ACC112 (cell line): ENCODE data around the gene KCNMA1.
A peak's percentile ranks its signal among the peaks of the same experiment; 100 is the strongest.

Experiments used
- H2AFZ ChIP-seq: fragments of 200-600 bp; sonication (generic); one replicate; pipeline ENCODE4 v1.6.0; 2017; ENCODE audit warnings: antibody characterized with exemption, low read length; ENCODE audit not compliant: unreplicated experiment
- H3K27ac ChIP-seq: fragments of 200-600 bp; sonication (generic); 2 replicates; pipeline ENCODE4 v1.5.1; 2014; ENCODE audit warnings: low read depth, mild to moderate bottlenecking, antibody characterized with exemption, low read length, moderate library complexity
- H3K27me3 ChIP-seq: fragments of 200-600 bp; sonication (generic); 2 replicates; pipeline ENCODE4 v1.6.1; 2014; ENCODE audit warnings: mild to moderate bottlenecking, antibody characterized with exemption, low read length, moderate library complexity, mixed read lengths; ENCODE audit not compliant: insufficient read depth
- H3K36me3 ChIP-seq: fragments of 200-600 bp; sonication (generic); 2 replicates; pipeline ENCODE4 v1.6.1; 2016; ENCODE audit warnings: mild to moderate bottlenecking, antibody characterized with exemption, low read length, moderate library complexity, mixed read lengths; ENCODE audit not compliant: insufficient read depth
- H3K4me1 ChIP-seq: fragments of 200-600 bp; sonication (generic); one replicate; pipeline ENCODE4 v1.6.1; 2016; ENCODE audit warnings: low read length, mixed read lengths; ENCODE audit not compliant: insufficient read depth, unreplicated experiment, control insufficient read depth
- H3K4me3 ChIP-seq: fragments of 200-600 bp; sonication (generic); 2 replicates; pipeline ENCODE4 v1.5.1; 2014; ENCODE audit warnings: mild to moderate bottlenecking, low read depth, low read length
- H3K79me2 ChIP-seq: fragments of 200-600 bp; sonication (generic); one replicate; pipeline ENCODE4 v1.6.0; 2016; ENCODE audit warnings: low read length; ENCODE audit not compliant: control insufficient read depth, unreplicated experiment, insufficient read depth

KCNMA1 gene

GRCh38 chr10:77357611-77358310 is 279.8 kb downstream of the KCNMA1 start:
- H3K27ac ChIP-seq: peak overlapping the region; percentile 95
- peak overlapping the region; percentile 20; the same call in 1 of the 2 replicates for H3K4me3 ChIP-seq
- no peaks in the 10 kb centered on the region for H3K36me3 ChIP-seq
- peak overlapping the region; percentile 58 for H2AFZ ChIP-seq
- no peaks in the 10 kb centered on the region for H3K79me2 ChIP-seq
- H3K4me1 ChIP-seq: peaks cover 34% of the 10 kb centered on the region
- no peaks in the 10 kb centered on the region for H3K27me3 ChIP-seq

GRCh38 chr10:77357185-77357584 is 280.4 kb downstream of the KCNMA1 start:
- H3K4me1 ChIP-seq: peaks cover 39% of the 10 kb centered on the region
- H3K27ac ChIP-seq: peak overlapping the region; percentile 95
- peak overlapping the region; percentile 58 for H2AFZ ChIP-seq
- no peaks in the 10 kb centered on the region for H3K79me2 ChIP-seq
- no peaks in the 10 kb centered on the region for H3K36me3 ChIP-seq
- no peaks in the 10 kb centered on the region for H3K27me3 ChIP-seq
- H3K4me3 ChIP-seq: no peak overlapping the region

- Histone ChIP-seq H3K36me3 (no peaks in the 10 kb centered on the region), H3K4me1 (peaks cover 53% of the 10 kb centered on the region), H3K27ac (peak overlapping the region; percentile 95)
These were observed 281.8 kb downstream of the KCNMA1 start for GRCh38 chr10:77355844-77356243.

GRCh38 chr10:77351386-77351785 is 286.2 kb downstream of the KCNMA1 start:
- Histone ChIP-seq H2AFZ (no peak overlapping the region), H3K4me3 (peak overlapping the region; percentile 51), H3K4me1 (peaks cover 52% of the 10 kb centered on the region), H3K27me3 (no peaks in the 10 kb centered on the region), H3K36me3 (no peaks in the 10 kb centered on the region), H3K79me2 (no peaks in the 10 kb centered on the region), H3K27ac (peak overlapping the region; percentile 96)

More at GRCh38 chr10:77355844-77356243, 281.8 kb downstream of the KCNMA1 start:
- H3K27me3 ChIP-seq: no peaks in the 10 kb centered on the region
- H2AFZ ChIP-seq: no peak overlapping the region
- no peaks in the 10 kb centered on the region for H3K79me2 ChIP-seq
- H3K4me3 ChIP-seq: no peak overlapping the region

GRCh38 chr10:77350711-77351119 is 286.9 kb downstream of the KCNMA1 start:
- H3K27me3 ChIP-seq: no peaks in the 10 kb centered on the region
- H3K27ac ChIP-seq: peak overlapping the region; percentile 96
- no peak overlapping the region for H2AFZ ChIP-seq
- peak overlapping the region; percentile 51 for H3K4me3 ChIP-seq
- peaks cover 47% of the 10 kb centered on the region for H3K4me1 ChIP-seq
- no peaks in the 10 kb centered on the region for H3K79me2 ChIP-seq
- no peaks in the 10 kb centered on the region for H3K36me3 ChIP-seq

- peak overlapping the region; percentile 96 for H3K27ac ChIP-seq
- no peak overlapping the region for H2AFZ ChIP-seq
These were observed 287.5 kb downstream of the KCNMA1 start for GRCh38 chr10:77350134-77350533.

GRCh38 chr10:77349226-77349625 is 288.4 kb downstream of the KCNMA1 start:
- Histone ChIP-seq H2AFZ (no peak overlapping the region), H3K27ac (peak overlapping the region; percentile 23; the same call in 1 of the 2 replicates), H3K4me1 (peaks cover 43% of the 10 kb centered on the region)

More at GRCh38 chr10:77350134-77350533, 287.5 kb downstream of the KCNMA1 start:
- Histone ChIP-seq H3K36me3 (no peaks in the 10 kb centered on the region), H3K4me3 (no peak overlapping the region), H3K79me2 (no peaks in the 10 kb centered on the region), H3K4me1 (peaks cover 43% of the 10 kb centered on the region), H3K27me3 (no peaks in the 10 kb centered on the region)

GRCh38 chr10:77348751-77349150 is 288.9 kb downstream of the KCNMA1 start:
- Histone ChIP-seq H3K27ac (no peak overlapping the region), H3K27me3 (no peaks in the 10 kb centered on the region), H3K4me3 (no peak overlapping the region), H2AFZ (no peak overlapping the region), H3K36me3 (no peaks in the 10 kb centered on the region), H3K79me2 (no peaks in the 10 kb centered on the region), H3K4me1 (peaks cover 43% of the 10 kb centered on the region)

More at GRCh38 chr10:77349226-77349625, 288.4 kb downstream of the KCNMA1 start:
- Histone ChIP-seq H3K79me2 (no peaks in the 10 kb centered on the region), H3K4me3 (no peak overlapping the region), H3K27me3 (no peaks in the 10 kb centered on the region), H3K36me3 (no peaks in the 10 kb centered on the region)

GRCh38 chr10:77348082-77348481 is 289.5 kb downstream of the KCNMA1 start:
- no peaks in the 10 kb centered on the region for H3K27me3 ChIP-seq

GRCh38 chr10:77347052-77347451 is 290.6 kb downstream of the KCNMA1 start:
- no peaks in the 10 kb centered on the region for H3K79me2 ChIP-seq
- peaks cover 33% of the 10 kb centered on the region for H3K4me1 ChIP-seq
- no peak overlapping the region for H3K27ac ChIP-seq
- H3K27me3 ChIP-seq: no peaks in the 10 kb centered on the region
- H3K36me3 ChIP-seq: no peaks in the 10 kb centered on the region
- H2AFZ ChIP-seq: no peak overlapping the region
- H3K4me3 ChIP-seq: no peak overlapping the region

More at GRCh38 chr10:77348082-77348481, 289.5 kb downstream of the KCNMA1 start:
- Histone ChIP-seq H3K27ac (no peak overlapping the region), H2AFZ (no peak overlapping the region), H3K36me3 (no peaks in the 10 kb centered on the region), H3K79me2 (no peaks in the 10 kb centered on the region), H3K4me3 (no peak overlapping the region), H3K4me1 (peaks cover 43% of the 10 kb centered on the region)

GRCh38 chr10:77341055-77341454 is 296.6 kb downstream of the KCNMA1 start:
- no peaks in the 10 kb centered on the region for H3K36me3 ChIP-seq
- no peaks in the 10 kb centered on the region for H3K27me3 ChIP-seq
- H3K27ac ChIP-seq: no peak overlapping the region
- no peaks in the 10 kb centered on the region for H3K79me2 ChIP-seq
- H2AFZ ChIP-seq: no peak overlapping the region
- no peaks in the 10 kb centered on the region for H3K4me1 ChIP-seq
- no peak overlapping the region for H3K4me3 ChIP-seq
